ENCODE results near the gene DHDDS. TPM values are rescaled to one million over a fixed set of nuclear protein-coding genes. Genes with fewer than 3 reads are reported as not detected.

The DHDDS gene
- polyA plus RNA-seq, 1 donor from 2014 or later: 23.7 TPM

DNA sequence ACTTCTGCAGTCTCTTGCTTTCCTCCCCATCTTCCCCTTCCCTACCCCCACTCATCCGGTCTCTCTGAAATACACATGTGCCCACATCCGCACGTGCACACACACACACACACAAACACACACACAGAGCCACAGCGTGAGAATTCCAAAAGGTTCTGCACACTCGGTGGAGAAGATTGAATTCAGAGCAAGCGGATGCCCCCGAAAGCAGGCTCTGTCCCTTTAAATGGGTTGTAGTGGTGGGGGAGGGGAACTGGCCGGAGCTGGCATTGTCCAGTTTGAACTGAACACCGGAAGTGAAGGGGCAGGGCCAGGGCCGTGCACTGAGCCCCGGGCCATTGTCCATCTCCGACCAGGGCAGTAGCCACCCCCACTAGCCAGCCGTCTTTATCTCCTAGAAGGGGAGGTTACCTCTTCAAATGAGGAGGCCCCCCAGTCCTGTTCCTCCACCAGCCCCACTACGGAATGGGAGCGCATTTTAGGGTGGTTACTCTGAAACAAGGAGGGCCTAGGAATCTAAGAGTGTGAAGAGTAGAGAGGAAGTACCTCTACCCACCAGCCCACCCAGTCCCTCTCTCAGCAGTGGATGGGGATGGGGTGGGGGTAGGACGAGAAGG lies 22.8 kb upstream of the DHDDS start:
- peaks cover 48% of the 10 kb centered on the region for H3K27me3 Mint-ChIP-seq
- H3K36me3 Mint-ChIP-seq: no peaks in the 10 kb centered on the region
- H3K9me3 Mint-ChIP-seq: peaks cover 0 to 4% (median 0%) of the 10 kb centered on the region in 3 donors
- H3K4me1 Mint-ChIP-seq: peaks cover 7 to 11% (median 8%) of the 10 kb centered on the region in 3 donors
- peak overlapping the region in 1 of 4 donors; percentile 82 for H3K4me3 Mint-ChIP-seq
- peak overlapping the region in 2 of 3 donors; percentile 53 to 81 for H3K27ac Mint-ChIP-seq

DNA sequence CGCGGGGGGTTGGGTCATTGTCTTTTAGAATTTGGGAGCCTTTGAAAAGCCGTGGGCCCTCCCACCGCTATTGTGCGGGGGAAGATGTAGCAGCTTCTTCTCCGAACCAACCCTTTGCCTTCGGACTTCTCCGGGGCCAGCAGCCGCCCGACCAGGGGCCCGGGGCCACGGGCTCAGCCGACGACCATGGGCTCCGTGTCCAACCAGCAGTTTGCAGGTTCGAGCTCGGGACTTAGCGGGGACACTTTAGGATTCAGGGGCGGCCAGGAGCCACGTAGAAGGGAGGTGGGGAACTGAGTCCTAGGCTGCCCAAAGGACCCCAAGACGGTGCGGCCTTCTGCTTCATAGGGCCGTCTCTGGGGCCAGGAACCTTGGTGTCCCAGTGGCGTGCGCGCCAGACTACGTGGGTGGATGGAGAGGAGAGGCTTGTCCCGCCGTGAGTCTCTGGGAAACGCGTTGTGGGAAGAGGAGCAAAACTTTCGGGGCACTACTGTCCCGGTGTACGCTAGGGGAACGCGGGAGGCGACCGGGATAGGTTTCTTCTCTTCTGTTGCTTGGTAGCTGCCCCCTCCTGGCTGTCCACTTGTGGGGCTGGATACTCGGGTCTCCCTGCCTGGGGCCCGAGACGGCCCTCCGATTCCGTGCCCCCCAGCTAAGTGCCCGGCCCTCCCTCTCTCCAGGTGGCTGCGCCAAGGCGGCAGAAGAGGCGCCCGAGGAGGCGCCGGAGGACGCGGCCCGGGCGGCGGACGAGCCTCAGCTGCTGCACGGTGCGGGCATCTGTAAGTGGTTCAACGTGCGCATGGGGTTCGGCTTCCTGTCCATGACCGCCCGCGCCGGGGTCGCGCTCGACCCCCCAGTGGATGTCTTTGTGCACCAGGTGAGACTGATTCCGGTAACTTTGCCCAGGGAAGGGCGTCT lies 21.2 kb upstream of the DHDDS start, which contains the start of gene LIN28A:
TSS of gene LIN28A (plus strand) at position 112 of the 918 bp plus-strand sequence. CDS start at position 187, 75 bp downstream.
- Mint-ChIP-seq H3K36me3 (no peaks in the 10 kb centered on the region), H3K27me3 (peaks cover 49% of the 10 kb centered on the region), H3K4me1 (peaks cover 7 to 11% (median 8%) of the 10 kb centered on the region in 3 donors), H3K4me3 (peak within 1 kb of the TSS in 1 of 4 donors; percentile 49), H3K27ac (peak within 1 kb of the TSS; percentile 16 to 81 (median 59)), H3K9me3 (peaks cover 0 to 4% (median 0%) of the 10 kb centered on the region in 3 donors)

DNA sequence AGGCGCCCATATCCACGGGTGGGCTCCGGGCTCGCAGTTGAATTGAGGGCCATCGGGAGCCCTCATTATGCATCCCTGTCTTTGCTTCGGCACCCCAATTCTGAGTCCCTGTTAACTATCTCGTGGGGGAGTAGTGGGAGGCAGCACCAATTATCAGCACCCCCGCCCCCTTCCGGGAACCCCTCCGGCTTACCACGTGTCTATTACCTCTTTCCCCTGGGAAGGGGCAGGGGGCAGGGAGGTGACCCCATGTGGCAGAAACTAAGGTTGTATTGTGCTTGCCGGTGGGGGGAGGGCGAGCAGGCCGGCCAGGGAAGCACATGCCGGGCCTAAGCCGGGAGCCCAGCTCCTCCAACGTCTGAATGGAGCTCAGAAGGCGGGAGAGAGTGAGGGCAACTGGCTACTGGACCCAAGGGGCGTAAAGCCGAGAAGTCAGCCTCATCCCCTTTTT lies 20.5 kb upstream of the DHDDS start:
- H3K27me3 Mint-ChIP-seq: peaks cover 52% of the 10 kb centered on the region
- peak overlapping the region; percentile 16 to 59 (median 53) for H3K27ac Mint-ChIP-seq
- H3K4me1 Mint-ChIP-seq: peaks cover 7 to 11% (median 8%) of the 10 kb centered on the region in 3 donors
- H3K36me3 Mint-ChIP-seq: no peaks in the 10 kb centered on the region
- no peak overlapping the region for H3K4me3 Mint-ChIP-seq
- H3K9me3 Mint-ChIP-seq: peaks cover 0 to 4% (median 0%) of the 10 kb centered on the region in 3 donors

DNA sequence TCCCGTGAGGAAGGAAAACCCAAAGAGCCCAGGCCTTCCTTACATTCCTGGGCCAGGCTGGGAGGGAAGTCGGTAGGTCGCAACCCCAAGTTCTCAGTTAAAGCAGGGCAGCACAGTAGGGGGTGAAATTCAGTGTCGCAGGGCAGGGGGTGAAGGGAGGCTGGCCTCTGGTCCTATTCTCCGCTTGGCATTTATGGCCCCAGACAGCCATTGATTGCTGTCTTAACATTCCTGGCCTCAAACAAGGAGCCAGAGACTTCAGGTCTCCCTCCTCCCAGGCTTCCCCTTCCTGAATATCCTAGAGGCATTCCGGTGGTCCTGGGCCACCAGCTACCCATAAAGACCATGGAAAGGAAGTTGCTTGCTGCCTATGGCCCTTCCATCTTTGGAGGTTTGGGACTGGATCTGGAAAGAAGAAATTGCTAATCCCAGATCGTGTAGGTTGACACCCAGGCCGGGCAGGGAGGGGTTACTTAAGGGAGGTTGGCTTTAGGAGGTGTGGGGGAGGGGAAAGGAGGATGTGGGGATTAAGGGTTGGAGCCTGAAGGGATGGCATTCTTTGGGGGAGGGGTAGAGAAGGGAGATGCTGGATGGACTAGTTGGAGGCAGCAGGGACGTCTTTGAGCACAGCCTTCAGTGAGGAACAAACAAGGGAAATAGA lies 19.8 kb upstream of the DHDDS start:
- Mint-ChIP-seq H3K9me3 (peaks cover 0 to 4% (median 0%) of the 10 kb centered on the region in 3 donors), H3K4me3 (no peak overlapping the region), H3K36me3 (no peaks in the 10 kb centered on the region), H3K27me3 (peaks cover 51% of the 10 kb centered on the region), H3K4me1 (peaks cover 7 to 14% (median 11%) of the 10 kb centered on the region in 3 donors), H3K27ac (peak overlapping the region; percentile 0 to 59 (median 16))

DNA sequence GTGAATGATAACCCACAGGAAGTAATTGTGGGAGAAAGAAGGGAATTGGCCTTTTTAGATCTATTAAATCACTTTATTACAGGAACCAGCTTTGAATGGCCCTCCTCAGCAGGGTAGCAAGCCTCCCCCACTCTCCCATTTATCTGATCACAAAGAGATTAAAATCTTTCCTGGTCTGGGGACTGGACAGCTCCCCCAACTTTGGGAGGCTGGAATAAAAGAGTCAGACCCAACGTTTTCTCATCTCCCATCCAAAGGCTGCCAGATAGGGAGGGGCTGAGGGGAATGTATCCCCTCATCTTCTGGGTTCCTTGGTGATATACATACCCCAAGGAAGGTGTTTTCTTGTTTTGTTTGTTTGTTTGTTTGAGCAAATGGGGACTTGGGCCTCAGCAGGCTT lies 19.1 kb upstream of the DHDDS start:
- H3K4me3 Mint-ChIP-seq: no peak overlapping the region
- H3K4me1 Mint-ChIP-seq: peaks cover 7 to 14% (median 11%) of the 10 kb centered on the region in 3 donors
- H3K9me3 Mint-ChIP-seq: peaks cover 0 to 4% (median 0%) of the 10 kb centered on the region in 3 donors
- no peaks in the 10 kb centered on the region for H3K36me3 Mint-ChIP-seq
- peaks cover 51% of the 10 kb centered on the region for H3K27me3 Mint-ChIP-seq
- no peak overlapping the region for H3K27ac Mint-ChIP-seq

DNA sequence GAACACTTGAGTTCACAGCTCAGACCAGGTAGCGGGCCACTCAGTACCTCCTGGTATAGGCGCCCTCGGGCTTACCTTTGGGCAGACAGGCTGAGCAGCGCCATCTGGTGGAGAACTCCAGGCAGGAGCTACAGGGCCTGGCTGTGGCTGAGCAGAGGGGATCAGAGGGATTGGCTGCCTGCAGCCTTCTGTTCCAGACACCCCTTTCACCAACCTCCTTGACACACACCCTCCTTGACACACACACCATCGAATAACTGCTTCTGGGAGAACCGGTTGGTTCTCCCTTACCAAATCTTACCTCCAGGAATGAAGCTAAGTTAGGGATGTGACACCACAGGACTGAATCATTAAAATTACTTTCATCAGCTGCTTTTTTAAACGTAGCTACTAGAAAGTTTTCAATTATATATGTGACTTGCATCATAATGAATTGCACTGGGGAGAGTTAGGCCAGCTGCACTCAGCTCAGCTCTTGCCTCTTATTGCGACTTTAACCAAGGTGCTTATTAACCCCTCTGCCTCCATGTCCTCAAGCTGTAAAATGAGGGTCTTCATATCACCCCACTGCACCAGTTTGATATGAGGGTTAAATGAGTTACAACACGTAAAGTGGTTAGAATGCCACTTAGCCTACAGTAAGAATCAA lies 14.9 kb upstream of the DHDDS start:
- Mint-ChIP-seq H3K36me3 (no peaks in the 10 kb centered on the region), H3K27me3 (peaks cover 24% of the 10 kb centered on the region), H3K4me1 (peaks cover 0 to 3% (median 2%) of the 10 kb centered on the region in 3 donors), H3K4me3 (no peak overlapping the region), H3K9me3 (peaks cover 0 to 2% (median 0%) of the 10 kb centered on the region in 3 donors), H3K27ac (no peak overlapping the region)

DNA sequence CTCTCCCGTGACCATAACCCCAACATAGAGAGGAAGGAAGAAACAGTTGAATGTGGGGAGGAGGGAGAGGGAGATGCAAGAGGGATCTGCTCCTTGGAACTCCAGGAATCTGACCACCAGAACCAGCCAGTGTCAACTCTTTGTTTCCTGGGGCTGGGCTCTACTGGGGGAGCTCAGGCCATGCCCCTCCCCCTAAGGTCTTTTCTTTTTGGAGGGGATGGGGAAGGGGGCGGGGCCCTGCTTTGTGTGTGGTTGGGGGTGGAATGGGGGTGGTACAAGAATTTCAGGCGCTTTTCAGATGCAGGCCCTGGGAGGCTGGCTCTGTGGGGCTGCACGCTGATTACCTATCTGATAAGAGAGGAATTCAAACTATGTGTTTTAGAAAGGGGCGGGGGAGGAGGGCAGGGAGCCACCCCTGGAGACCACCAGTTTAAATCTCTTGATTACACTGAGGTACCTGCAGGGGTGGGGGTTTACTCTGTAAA lies 13.2 kb upstream of the DHDDS start:
- Mint-ChIP-seq H3K4me1 (peaks cover 0 to 3% (median 2%) of the 10 kb centered on the region in 3 donors), H3K27me3 (peaks cover 14% of the 10 kb centered on the region), H3K27ac (no peak overlapping the region), H3K36me3 (no peaks in the 10 kb centered on the region), H3K9me3 (no peaks in the 10 kb centered on the region), H3K4me3 (no peak overlapping the region)

DNA sequence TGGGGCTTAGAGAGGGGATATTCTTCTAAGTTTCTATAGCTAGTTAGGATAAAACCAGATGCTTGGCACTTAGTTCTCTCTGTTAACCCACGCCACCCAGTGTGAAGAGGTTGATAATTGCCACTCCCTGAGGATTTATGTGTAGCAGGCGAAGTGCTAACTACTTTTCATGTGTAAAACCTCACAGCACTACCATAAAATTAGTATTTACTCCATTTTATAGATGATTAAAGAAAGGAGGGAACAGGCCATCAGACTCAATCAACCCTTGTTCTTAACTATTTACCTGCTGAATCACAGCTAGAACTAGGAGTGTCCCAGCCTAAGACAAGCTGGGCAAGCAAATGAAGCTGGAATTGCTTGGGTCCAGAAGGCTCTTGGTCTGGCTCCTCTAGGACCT lies 12.6 kb upstream of the DHDDS start:
- H3K4me3 Mint-ChIP-seq: no peak overlapping the region
- H3K27ac Mint-ChIP-seq: no peak overlapping the region
- H3K27me3 Mint-ChIP-seq: peaks cover 8% of the 10 kb centered on the region
- H3K9me3 Mint-ChIP-seq: no peaks in the 10 kb centered on the region
- H3K36me3 Mint-ChIP-seq: no peaks in the 10 kb centered on the region
- H3K4me1 Mint-ChIP-seq: peaks cover 0 to 3% (median 2%) of the 10 kb centered on the region in 3 donors

DNA sequence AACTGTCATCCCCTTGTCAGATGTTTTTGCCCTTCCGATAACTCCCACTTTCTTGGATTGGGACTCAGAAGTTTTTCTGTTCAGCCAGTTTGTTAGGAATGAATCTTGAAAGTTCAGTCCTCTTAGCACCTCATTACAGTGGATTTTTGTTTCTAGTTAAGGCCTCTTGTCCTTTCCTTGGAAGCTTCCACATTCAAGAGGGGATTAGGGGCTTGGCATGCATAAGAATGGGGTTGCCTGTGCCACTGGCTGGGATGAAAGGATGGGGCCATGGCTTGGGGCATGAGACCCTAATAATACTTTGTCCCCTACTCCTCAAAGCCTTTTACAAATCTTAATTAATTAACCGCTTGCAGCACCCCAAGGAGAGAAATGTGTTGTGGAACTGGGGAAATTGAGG lies 2.4 kb upstream of the DHDDS start:
- H3K27me3 Mint-ChIP-seq: peaks cover 2% of the 10 kb centered on the region
- peaks cover 6% of the 10 kb centered on the region for H3K36me3 Mint-ChIP-seq
- no peaks in the 10 kb centered on the region for H3K9me3 Mint-ChIP-seq
- peak overlapping the region in 2 of 4 donors; percentile 30 to 88 for H3K4me3 Mint-ChIP-seq
- peaks cover 10 to 16% (median 15%) of the 10 kb centered on the region in 3 donors for H3K4me1 Mint-ChIP-seq
- H3K27ac Mint-ChIP-seq: no peak overlapping the region

DNA sequence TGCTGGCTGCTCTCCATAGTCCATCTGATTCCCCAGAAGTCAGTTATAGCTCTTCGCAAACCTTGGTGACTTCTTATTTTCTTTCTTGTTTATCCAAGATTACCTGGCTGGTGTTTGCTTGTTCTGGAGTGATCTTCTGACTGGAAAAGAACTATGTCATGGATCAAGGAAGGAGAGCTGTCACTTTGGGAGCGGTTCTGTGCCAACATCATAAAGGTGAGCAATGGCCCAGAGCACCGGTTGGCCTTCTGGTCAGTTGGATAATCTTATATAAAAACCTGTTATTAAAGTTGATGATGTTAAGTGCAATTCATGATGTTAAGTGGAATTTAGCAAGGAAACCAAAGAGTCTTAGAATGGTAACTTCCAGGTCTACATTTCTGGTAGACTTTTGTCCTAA lies 672 bp downstream of the DHDDS start:
- H3K36me3 Mint-ChIP-seq: peaks cover 6% of the 10 kb centered on the region
- peaks cover 10 to 16% (median 15%) of the 10 kb centered on the region in 3 donors for H3K4me1 Mint-ChIP-seq
- H3K9me3 Mint-ChIP-seq: no peaks in the 10 kb centered on the region
- peak overlapping the region; percentile 88 to 100 (median 94) for H3K4me3 Mint-ChIP-seq
- H3K27ac Mint-ChIP-seq: peak overlapping the region; percentile 53 to 97 (median 74)
- H3K27me3 Mint-ChIP-seq: no peaks in the 10 kb centered on the region

DNA sequence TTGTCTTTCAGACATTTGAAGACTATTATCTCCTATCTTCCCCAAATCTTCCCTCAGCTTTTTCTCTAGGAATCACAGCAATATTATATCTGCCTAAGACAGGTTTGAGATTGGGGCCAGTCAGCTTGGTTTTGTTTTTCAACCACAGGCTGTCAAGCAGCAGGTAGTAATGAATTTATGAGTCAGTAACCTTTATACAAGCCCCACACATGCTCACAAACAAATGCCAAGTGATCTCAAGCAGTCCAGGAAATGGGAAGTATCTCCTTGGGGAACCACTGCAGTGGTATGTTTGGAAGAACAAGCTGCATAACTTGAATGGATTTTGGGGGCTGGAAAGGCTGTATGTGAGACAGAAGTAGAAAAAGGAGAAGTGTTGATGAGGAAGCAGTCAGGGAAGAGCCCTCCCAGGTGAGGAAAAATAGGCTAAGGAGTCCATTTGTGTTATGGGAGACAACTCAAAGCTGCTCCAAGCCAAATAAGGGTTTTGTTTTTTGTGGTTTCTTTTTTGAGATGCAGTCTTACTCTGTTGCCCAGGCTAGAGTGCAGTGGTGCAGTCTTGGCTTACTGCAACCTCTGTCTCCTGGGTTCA lies 2.1 kb downstream of the DHDDS start:
- Mint-ChIP-seq H3K36me3 (peaks cover 8% of the 10 kb centered on the region), H3K4me3 (peak overlapping the region in 1 of 4 donors; percentile 48), H3K27ac (no peak overlapping the region), H3K9me3 (no peaks in the 10 kb centered on the region), H3K27me3 (no peaks in the 10 kb centered on the region), H3K4me1 (peaks cover 10 to 16% (median 15%) of the 10 kb centered on the region in 3 donors)

DNA sequence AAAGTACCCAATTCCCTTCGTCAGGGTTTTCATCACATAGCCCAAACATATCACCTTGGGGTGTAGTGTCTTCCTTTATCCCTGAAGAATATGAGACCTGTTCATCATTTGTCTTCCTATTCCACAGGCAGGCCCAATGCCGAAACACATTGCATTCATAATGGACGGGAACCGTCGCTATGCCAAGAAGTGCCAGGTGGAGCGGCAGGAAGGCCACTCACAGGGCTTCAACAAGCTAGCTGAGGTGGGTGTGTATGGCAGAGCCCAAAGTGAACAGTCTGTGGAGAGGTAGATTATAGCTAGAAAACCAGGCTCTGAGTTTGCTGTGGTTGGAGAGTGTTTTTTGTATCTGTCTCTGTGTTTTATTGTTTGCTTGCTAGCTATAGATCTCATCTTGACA lies 5.9 kb downstream of the DHDDS start:
- Mint-ChIP-seq H3K36me3 (peaks cover 6% of the 10 kb centered on the region), H3K9me3 (no peaks in the 10 kb centered on the region), H3K27me3 (no peaks in the 10 kb centered on the region), H3K4me1 (peaks cover 6 to 8% (median 7%) of the 10 kb centered on the region in 3 donors), H3K27ac (no peak overlapping the region), H3K4me3 (peak overlapping the region in 1 of 4 donors; percentile 1)

DNA sequence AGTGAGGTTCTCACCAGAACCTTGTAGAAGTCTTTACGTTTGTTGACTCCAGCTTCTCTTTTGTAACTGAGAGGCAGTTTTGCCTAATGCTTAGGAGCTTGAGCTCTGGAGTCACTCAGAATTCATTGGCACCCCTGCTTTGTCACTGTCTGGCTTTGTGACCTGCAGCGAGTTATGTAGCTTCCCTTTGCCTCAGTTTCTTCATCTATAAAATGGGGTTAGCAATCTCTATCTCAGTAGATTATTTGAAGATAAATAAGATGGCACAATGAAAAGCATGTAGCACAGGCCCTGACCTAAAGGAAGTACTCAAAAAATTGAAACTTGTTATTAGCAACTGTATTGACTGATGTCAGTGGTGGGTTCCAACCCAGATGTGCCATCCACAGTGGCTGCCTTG lies 8.1 kb downstream of the DHDDS start:
- H3K9me3 Mint-ChIP-seq: no peaks in the 10 kb centered on the region
- no peak overlapping the region for H3K27ac Mint-ChIP-seq
- no peaks in the 10 kb centered on the region for H3K27me3 Mint-ChIP-seq
- no peak overlapping the region for H3K4me3 Mint-ChIP-seq
- peaks cover 4% of the 10 kb centered on the region for H3K36me3 Mint-ChIP-seq
- peaks cover 1 to 7% (median 2%) of the 10 kb centered on the region in 3 donors for H3K4me1 Mint-ChIP-seq

DNA sequence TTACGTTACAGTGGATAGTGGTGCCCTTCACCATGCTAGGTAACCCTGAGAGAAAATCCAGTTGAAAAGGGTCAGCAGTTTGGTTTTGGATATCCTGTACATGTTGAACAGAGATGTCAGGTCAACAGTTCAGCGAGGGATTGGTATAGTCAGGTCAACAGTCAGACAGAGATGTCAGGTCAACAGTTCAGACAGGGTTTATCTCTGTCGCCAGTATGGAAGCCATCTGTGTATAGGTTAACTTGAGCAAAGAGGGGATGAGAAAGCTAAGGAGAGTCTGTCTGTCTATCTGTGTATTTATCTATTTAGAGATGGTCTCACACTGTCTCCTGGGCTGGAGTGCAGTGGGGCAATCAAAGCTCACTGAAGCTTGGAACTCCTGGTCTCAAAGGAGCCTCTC lies 17.7 kb downstream of the DHDDS start:
- Mint-ChIP-seq H3K4me1 (peaks cover 19 to 20% (median 19%) of the 10 kb centered on the region in 3 donors), H3K27ac (no peak overlapping the region), H3K4me3 (no peak overlapping the region), H3K27me3 (no peaks in the 10 kb centered on the region), H3K9me3 (no peaks in the 10 kb centered on the region), H3K36me3 (peaks cover 4% of the 10 kb centered on the region)

Measured in IgD-negative memory B cell (primary cell).